ENCODE results near the gene PI4K2B. TPM values are rescaled to one million over a fixed set of nuclear protein-coding genes. Genes with fewer than 3 reads are reported as not detected.

The PI4K2B gene
- total RNA-seq, 1 experiment from 2014 or later = 19.3 TPM

GRCh38 chr4:25233194-25233593 lies 639 bp upstream of the PI4K2B start (continued):
- TF ChIP-seq ZBTB33 (IDR thresholded peaks at IDR 0.05; ENCODE audit: extremely low read depth, insufficient replicate concordance, low read length) (no peak), SIN3A (IDR thresholded peaks at IDR 0.05; ENCODE audit: low read depth) (no peak), YY1 (IDR thresholded peaks at IDR 0.05; ENCODE audit: extremely low read depth, insufficient replicate concordance, low read depth, low read length) (no peak), POLR2A (IDR thresholded peaks at IDR 0.05; ENCODE audit: borderline replicate concordance, extremely low read depth, insufficient read depth, insufficient read length) (no peak), SRF (IDR thresholded peaks at IDR 0.05; ENCODE audit: low read depth) (no peak), RAD21 (IDR thresholded peaks at IDR 0.05; ENCODE audit: low read depth) (no peak), ZNF274 (IDR thresholded peaks at IDR 0.05; ENCODE audit: low read depth, low read length) (no peak), ATF3 (IDR thresholded peaks at IDR 0.05) (no peak), JUND (IDR thresholded peaks at IDR 0.05) (no peak)

- H3K27me3 ChIP-seq (ENCODE audit: insufficient read depth, low read length) = no peaks in the 10 kb centered on the region
- RAD21 ChIA-PET (ENCODE audit: low non-redundant PET in 1 of 2, low total read pairs in 2 of 2, uncharacterized antibody in 2 of 2, unreplicated experiment in 2 of 2) = interaction anchor here in 1 of 2 experiments (0.7 kb wide), 1 partner anchor 78 kb away, joined by 4 read pairs; the partner anchor contains the start of gene ZCCHC4
- TSS peak; percentile 67 for BruUV-seq (replicated peaks)
- no peaks in the 10 kb centered on the region for H4K20me1 ChIP-seq (ENCODE audit: insufficient read depth)
- H3K4me1 ChIP-seq (ENCODE audit: control insufficient read depth in 1 of 2, insufficient read depth in 2 of 2, low read length in 2 of 2) = peaks cover 10 to 15% of the 10 kb centered on the region in 2 experiments
- peak; percentile 52 for ATAC-seq
- H3K36me3 ChIP-seq (ENCODE audit: control insufficient read depth in 1 of 2, insufficient read depth in 2 of 2, low read length in 2 of 2) = no peaks in the 10 kb centered on the region
- H3K9me3 ChIP-seq (ENCODE audit: control insufficient read depth in 1 of 2, insufficient read depth in 1 of 2, low read depth in 1 of 2, low read length in 2 of 2) = no peaks in the 10 kb centered on the region
- peak overlapping the region; percentile 70 for H3K4me2 ChIP-seq (ENCODE audit: low read length)
- peak overlapping the region; percentile 77 to 79 for H3K4me3 ChIP-seq (replicated peaks in 1 of 2; ENCODE audit: low read depth in 1 of 2, low read length in 2 of 2)
- intact Hi-C loops (cut with micrococcal nuclease) = loop anchor here (1.0 to 5.0 kb wide), 3 partner anchors 47 to 78 kb away; partner anchors contain the start of genes SEPSECS and ZCCHC4
- H3K27ac ChIP-seq (ENCODE audit: low read depth, low read length) = peak overlapping the region; percentile 89
- CTCF ChIA-PET = interaction anchor here (1.1 to 3.8 kb wide), 2 partner anchors 78 to 132 kb away, joined by 3 to 19 read pairs; partner anchors contain the start of gene ZCCHC4
- POLR2A ChIA-PET = interaction anchor here (1.4 kb wide), 1 partner anchor 78 kb away, joined by 4 read pairs; the partner anchor contains the start of gene ZCCHC4
- DNase-seq (ENCODE audit: low read depth, low spot score) = peak; percentile 67
- H3K9me2 ChIP-seq (ENCODE audit: insufficient read depth) = no peaks in the 10 kb centered on the region
- no peak overlapping the region for H2AFZ ChIP-seq (ENCODE audit: low read depth, low read length, poor library complexity, severe bottlenecking)
- peaks cover 36% of the 10 kb centered on the region for H3K79me2 ChIP-seq (ENCODE audit: insufficient read depth, low read length)
- peak overlapping the region; percentile 84 for H3K9ac ChIP-seq (ENCODE audit: low read length)
- no peak for TF ChIP-seq ZBTB33 (IDR thresholded peaks at IDR 0.05; ENCODE audit: extremely low read depth, insufficient replicate concordance, low read length)
- TF ChIP-seq ZFX (IDR thresholded peaks at IDR 0.05) = peak; percentile 42; the same call in 1 of the 2 replicates
- TF ChIP-seq SP1 (IDR thresholded peaks at IDR 0.05; ENCODE audit: low read depth) = peak; percentile 32; the same call in 1 of the 2 replicates
- no peak for TF ChIP-seq JUND (IDR thresholded peaks at IDR 0.05)
- TF ChIP-seq POLR2AphosphoS5 (IDR thresholded peaks at IDR 0.05; ENCODE audit: low read depth, low read length) = no peak
- no peak for TF ChIP-seq TCF7L2 (IDR thresholded peaks at IDR 0.05; ENCODE audit: borderline replicate concordance, extremely low read depth, insufficient read depth, insufficient read length)
- peak; percentile 25; the same call in 1 of the 2 replicates for TF ChIP-seq MAX (IDR thresholded peaks at IDR 0.05)
- no peak for TF ChIP-seq CEBPB (IDR thresholded peaks at IDR 0.05; ENCODE audit: low read depth)
- no peak for TF ChIP-seq ELF1 (IDR thresholded peaks at IDR 0.05; ENCODE audit: borderline replicate concordance, low read depth)
- TF ChIP-seq RAD21 (IDR thresholded peaks at IDR 0.05; ENCODE audit: low read depth) = no peak
- TF ChIP-seq FOSL1 (IDR thresholded peaks at IDR 0.05; ENCODE audit: low read depth) = no peak
- no peak for TF ChIP-seq YY1 (IDR thresholded peaks at IDR 0.05; ENCODE audit: extremely low read depth, insufficient replicate concordance, low read depth, low read length)
- TF ChIP-seq EGR1 (IDR thresholded peaks at IDR 0.05; ENCODE audit: low read depth) = no peak
Measured at GRCh38 chr4:25234390-25235370, 847 bp downstream of the PI4K2B start.
